ENCODE measurements around the gene LSM12.
"Not testable (repeated sequence)": the region's sequence is repeated elsewhere in the genome, so short reads cannot be mapped to it uniquely, and the experiment has no call there.

Gene LSM12

DNA sequence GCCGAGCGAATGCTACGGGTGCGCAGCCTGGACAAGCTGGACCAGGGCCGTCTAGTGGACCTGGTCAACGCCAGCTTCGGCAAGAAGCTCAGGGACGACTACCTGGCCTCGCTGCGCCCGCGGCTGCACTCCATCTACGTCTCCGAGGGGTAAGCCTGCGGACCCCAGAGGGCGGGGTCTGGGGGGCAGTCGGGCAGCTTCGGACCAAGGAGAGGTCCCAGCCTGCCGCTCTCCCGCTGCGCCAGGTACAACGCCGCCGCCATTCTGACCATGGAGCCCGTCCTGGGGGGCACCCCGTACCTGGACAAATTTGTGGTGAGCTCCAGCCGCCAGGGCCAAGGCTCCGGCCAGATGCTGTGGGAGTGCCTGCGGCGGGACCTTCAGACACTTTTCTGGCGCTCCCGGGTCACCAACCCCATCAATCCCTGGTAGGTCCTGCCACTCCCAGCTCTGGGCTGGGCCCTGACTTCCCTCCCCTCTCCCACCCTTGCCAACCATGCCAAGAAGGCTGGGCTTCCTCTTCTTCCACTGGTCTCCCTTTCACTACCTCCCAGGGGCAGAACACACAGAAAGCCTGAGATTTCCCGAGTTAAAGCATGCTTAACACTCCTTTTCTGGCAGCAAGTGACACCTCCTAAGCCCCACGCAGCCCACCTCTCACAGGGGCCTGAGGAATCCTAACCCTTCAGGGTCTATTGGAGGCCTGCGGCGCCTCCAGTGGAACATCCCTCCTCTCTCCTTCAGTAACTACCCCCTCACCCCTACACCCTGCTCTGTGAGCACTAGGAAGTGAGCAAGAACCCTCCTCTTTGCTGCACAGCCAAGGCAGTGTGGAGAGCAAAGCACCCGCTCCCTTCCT is 58.9 kb downstream of the LSM12 start:
- DNase-seq (ENCODE audit: low read depth, low spot score) = peak; percentile 65

- peak; percentile 99 for DNase-seq (ENCODE audit: low read depth, low spot score)
These were observed 59.7 kb downstream of the LSM12 start for GRCh38 chr17:44006598-44007345.

DNA sequence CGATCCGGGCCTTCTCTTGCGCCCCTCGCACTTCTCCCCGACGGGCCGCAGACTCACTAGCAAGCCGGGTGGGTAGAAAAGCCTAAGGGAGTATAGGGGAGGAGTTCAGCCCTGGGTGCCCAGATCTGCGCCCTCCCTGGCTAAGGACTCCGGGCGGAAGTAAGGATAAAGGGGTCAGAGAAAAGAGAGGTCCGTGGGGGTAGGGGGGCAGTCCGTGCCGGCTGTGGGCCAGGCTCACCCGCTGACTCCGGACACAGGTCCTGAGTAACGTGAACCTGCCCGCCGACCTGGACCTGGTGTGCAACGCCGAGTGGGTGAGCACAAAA is 60.2 kb downstream of the LSM12 start:
- no peak for DNase-seq (ENCODE audit: low read depth, low spot score)

- peak; percentile 45 for DNase-seq (ENCODE audit: low read depth, low spot score)
These were observed 60.8 kb downstream of the LSM12 start for GRCh38 chr17:44005527-44006271.

DNA sequence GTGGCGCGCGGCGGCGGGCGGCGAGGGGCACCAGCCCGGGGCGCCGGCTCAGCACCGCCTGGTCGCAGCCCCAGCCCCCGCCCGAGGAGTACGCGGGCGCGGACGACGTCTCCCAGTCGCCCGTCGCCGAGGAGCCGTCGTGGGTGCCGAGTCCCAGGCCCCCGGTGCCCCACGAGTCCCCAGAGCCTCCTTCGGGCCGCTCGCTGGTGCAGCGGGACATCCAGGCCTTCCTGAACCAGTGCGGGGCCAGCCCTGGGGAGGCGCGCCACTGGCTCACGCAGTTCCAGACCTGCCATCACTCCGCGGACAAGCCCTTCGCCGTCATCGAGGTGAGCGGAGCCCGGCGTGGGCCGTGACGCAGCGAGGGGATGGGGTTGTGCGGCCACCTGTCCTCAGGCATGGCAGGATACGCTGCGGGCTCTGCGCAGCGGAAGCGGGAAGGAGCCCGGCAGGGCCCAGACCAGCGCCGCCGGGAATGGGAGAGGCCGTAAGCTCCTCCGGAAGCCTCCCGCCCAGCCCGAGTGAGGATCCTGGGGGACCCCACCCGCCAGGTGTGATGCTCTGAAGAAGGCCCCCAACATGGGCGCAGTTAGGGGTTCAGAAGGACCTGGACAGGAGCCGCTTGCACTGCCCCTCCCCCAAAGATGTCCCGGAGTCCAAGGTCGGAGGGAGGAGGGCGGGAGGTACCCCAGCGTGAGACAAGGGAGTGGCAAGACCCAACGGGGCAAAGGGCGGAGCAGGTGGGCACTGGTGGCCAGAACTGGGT is 61.5 kb downstream of the LSM12 start:
- peak; percentile 38 for DNase-seq (ENCODE audit: low read depth, low spot score)

DNA sequence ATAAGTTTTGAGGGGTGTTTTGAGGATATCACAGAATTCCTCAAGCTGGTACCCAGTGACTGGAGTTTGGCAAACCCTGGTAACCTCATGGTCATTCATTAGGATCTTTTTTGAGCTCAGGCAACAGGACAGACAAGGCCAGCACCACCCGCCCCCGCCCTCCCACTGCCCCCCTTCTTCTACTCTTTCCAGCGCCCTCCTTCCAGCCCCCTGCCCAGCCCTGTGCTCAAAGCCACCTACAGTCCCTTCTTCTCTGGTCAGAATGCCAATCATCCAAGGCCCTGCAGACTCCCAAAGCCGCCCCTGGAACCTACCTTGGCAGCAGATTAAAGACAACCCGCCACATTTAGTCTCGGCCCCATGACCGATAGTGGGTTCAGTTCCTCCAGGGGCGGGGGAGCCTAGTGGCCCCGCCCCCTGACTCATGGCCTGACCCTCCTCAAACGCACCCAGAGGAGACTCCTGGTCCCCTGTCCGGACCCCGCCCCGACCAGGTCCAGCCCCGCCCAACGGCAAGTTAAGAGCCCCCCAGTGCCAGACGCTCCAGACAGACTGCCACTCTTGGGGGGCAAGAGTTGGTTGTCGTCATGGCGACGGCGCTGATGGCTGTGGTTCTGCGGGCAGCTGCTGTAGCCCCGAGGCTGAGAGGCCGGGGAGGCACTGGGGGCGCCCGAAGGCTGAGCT is 62.3 kb downstream of the LSM12 start, which contains the start of gene NAGS:
Gene NAGS (plus strand): TSS at position 546 of the 684 bp plus-strand sequence. CDS start 42 bp downstream, at position 588.
- DNase-seq (ENCODE audit: low read depth, low spot score) = peak; percentile 30

DNA sequence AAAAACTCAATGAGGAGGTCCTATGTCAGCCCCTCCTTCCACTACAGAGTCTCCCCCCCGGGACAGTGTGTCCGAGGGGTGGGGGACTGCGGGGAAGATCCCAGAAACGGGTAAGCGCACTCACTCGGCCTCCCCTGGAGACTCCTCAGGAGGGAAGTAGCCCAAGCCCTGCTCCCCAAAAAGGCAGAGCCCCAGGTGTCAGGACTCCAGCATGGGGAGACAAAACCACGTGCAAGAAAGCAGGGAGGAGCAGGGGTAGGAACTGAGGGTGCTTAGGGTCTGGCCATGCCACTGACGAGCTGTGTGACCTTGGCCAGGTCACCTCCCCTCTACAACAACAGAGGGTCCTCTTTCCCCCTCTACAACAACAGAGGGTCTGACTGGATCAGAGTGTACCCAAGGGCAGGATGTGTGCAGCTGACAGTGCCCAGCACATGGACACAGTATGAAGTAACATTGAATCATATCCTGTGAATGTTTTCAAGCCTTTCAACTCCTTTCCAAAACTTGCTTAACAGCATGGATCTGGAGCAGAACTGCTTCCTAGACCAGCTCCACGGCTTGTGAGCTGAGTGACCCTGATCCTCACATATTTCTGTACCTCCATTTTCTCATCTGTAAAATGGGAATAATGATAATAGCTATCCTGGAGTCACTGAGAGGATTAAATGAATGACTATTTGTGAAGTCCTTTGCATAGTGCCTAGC is 64.2 kb downstream of the LSM12 start:
- DNase-seq (ENCODE audit: low read depth, low spot score) = no peak

DNA sequence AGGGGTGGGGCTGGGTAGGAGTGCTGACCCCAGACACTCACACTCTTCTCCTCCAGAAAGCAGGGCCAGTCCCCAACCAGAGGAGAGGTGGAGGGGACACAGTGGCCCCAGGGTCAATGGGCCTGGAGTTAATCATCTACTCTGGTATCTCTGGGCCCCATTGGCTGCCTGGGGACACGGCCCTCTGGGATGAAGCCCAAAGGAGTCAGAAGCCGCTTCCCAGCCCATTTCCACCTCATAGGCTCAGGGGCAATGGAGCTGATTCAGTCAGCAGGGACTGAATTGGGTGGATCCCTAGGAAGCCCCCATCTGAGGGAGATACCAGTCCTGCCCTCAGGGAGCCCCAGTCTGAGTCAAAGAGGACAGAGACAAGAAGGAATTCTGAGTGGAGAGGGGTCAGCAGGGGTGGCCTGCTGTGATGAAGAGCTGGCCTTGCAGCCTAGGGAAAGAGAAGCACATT is 65.0 kb downstream of the LSM12 start:
- no peak for DNase-seq (ENCODE audit: low read depth, low spot score)

GRCh38 chr17:44000871-44001460 is 65.5 kb downstream of the LSM12 start:
- DNase-seq (ENCODE audit: low read depth, low spot score) = no peak

DNA sequence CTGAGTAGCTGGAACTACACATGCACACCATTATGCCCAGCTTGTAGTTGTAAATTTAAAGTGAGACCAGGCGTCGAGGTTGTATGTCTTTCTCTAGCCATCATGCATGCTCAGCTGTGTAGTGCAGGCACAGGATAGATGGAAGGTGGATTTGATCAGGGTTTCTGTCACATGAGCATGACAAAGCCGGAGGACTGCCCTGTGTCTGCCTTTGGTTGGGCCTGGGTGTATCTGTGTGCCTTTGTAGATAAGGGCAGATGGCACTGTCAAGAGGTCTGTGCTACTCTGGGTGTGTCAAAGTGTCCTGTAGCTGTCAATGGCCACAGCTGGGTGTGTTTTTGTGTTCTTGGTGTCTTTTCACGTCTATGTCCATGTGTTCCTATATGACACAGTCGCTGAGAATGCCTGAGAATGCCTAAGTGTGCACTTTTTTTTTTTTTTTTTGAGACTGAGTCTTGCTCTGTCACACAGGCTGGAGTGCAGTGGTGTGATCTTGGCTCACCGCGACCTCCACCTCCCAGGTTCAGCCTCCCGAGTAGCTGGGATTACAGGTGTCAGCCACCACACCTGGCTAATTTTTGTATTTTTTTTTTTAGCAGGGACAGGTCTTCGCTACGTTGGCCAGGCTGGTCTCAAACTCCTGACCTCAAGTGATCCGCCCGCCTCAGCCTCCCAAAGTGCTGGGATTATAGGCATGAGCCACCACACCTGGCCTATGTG is 66.2 kb downstream of the LSM12 start:
- no peak for DNase-seq (ENCODE audit: low read depth, low spot score)

DNA sequence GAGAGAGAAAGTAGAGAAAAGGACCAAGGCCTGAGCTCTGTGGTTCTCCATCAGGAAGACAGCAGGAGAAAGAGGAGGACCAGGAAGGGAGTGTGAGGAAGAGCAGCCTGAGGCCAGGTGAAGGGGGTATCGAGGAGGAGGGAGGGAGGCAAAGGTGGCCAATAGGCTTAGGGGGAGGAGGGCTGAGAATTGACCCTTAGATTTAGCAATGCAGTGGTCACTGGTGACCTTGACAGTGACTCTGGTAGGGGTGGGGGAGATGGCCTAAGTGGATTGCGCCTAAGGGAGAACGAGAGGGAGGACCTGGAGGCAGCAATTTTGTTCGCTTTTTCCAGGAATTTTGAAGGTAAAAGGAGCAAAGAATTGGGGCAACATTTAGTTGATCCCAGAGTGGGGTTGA is 67.4 kb downstream of the LSM12 start:
- DNase-seq (ENCODE audit: low read depth, low spot score) = no peak

DNA sequence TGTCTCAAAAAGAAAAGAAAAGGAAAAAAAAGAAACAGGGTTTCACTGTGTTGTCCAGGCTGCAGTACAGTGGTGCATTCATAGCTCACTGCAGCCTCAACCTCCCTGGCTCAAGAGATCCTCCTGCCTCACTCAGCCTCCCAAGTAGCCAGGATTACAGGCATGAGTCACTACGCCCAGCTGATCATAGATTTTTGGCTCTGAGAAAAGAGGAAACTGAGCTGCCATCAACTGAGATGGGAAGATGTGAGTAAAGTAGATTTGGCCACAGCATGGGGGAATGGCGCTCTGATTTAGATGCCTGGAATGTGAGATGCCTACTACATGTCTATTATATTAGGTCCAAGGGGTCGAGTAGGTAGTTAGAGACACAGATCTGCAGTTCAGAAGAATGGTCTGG is 67.9 kb downstream of the LSM12 start:
- DNase-seq (ENCODE audit: low read depth, low spot score) = peak; percentile 33

GRCh38 chr17:43997180-43997579 is 69.3 kb downstream of the LSM12 start:
- not testable (repeated sequence) for DNase-seq (ENCODE audit: low read depth, low spot score)

- no peak for DNase-seq (ENCODE audit: low read depth, low spot score)
These were observed 71.4 kb downstream of the LSM12 start for GRCh38 chr17:43995150-43995471.

DNA sequence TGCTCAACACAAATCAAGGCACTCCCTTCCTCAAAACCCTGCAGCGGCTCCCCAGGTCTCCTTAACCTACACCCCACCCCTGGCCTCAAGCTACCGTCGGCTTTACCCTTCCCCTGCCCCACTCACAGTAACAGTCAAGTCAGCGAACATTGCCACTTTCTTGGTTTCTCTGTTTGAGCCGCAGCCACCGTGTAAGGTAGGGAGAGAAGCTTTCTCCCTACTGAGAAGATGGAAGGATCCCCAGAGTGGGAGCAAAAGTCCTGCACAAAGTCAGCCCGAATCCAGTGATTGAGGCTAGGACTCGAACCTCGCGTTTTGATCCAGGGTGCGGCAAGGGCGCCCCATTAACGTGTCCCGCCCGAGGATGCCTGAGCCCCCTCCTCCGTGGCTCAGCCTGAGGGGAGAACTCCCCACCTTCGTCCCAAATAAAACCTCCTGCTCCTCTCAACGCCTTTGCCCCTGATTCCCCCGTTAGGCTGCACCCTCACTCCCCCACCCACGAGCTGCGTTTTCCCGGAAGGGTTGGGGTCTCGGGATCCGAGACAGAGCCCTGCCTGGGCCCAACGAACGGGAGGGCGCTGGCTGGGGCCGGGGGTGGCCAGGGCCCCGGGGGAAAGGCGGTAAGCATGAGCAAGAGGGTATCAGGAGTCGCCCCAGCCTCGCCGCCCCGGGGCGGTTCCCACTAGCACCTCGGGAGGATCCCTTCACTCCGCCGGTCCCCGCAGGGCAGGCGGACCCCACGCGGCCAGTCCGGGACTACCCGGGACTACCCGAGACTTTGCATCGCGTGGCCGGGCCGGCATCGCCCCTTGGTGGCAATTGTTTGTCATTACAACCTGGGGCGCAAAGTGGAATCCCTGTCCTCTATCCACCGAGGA is 72.0 kb downstream of the LSM12 start:
- DNase-seq (ENCODE audit: low read depth, low spot score) = peak; percentile 78

DNA sequence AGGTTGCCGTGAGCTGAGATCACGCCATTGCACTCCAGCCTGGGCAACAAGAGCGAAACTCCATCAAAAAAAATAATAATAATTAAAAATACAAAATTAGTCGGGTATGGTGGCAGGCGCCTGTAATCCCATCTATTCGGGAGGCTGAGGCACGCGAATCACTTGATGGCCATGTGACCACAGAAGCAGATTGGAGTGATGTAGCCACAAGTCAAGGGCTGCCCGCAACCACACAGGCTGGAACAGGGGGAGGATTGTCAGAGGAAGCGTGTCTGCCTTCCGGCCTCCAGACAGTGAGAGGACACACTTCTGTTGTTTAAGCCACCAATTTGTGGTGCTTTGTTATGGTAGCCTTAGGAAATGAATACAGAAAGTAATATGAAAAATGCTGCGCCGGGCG is 73.8 kb downstream of the LSM12 start:
- no peak for DNase-seq (ENCODE audit: low read depth, low spot score)

- DNase-seq (ENCODE audit: low read depth, low spot score) = no peak
These were observed 78.2 kb downstream of the LSM12 start for GRCh38 chr17:43988301-43988700.

Data from astrocyte of the hippocampus (primary cell).